C4-2B (cell line): ENCODE measurements around the gene TMEM258.

Experiments
- H3K27ac ChIP-seq: fragments of 450-650 bp; 2 replicates; pipeline ENCODE4 v1.5.1; 2017
- CTCF ChIP-seq: fragments of 450-650 bp; conservative IDR thresholded peaks from 2 replicates; pipeline ENCODE4 v1.5.1; 2017; ENCODE audit warnings: mild to moderate bottlenecking
- ZFX ChIP-seq: fragments of 450-650 bp; IDR thresholded peaks from 2 replicates; pipeline ENCODE4 v1.6.1; 2017

The TMEM258 gene

DNA sequence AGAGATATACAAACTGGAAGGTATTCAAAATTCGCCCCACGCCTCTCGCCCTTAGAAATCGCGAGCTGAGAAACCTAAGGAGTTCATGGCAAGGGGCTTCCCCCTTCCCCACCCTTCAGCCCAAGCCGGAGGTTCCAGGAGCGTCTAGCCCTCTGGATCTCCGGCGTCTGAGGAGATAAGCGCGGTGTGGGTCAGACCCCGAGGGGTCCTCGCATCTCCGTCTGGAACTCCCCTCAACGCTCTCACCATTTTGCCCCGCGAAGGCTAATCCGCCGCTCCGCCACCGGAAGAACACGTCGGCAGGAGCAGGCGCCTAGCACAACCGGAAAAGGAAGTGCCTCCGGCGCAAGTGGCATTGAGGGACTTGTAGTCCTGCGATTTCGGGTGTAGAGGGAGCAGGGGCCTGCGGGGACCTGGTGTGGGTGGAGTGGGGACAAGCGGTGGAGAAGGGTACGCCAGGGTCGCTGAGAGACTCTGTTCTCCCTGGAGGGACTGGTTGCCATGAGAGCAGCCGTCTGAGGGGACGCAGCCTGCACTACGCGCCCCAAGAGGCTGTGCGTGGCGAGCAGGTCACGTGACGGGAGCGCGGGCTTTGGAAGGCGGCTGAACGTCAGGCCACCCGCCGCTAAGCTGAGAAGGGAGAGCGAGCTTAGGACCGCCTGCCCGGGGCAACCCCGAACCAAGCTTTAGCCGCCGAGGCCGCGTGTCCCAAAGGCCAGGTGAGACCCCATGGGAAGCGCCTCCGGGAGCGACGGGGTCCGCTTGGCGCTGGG is at the start of gene TMEM258, which contains the start of gene FEN1:
Gene TMEM258 (minus strand): TSS at position 290 of the 773 bp plus-strand sequence. CDS start 41 bp downstream, at position 249.
Gene FEN1 (plus strand): TSS at position 602 of the 773 bp plus-strand sequence. CDS start 2,451 bp downstream, outside the sequence.
- peak within 1 kb of the TSS; percentile 97 for H3K27ac ChIP-seq
- TF ChIP-seq CTCF (no peak), ZFX (no peak)

DNA sequence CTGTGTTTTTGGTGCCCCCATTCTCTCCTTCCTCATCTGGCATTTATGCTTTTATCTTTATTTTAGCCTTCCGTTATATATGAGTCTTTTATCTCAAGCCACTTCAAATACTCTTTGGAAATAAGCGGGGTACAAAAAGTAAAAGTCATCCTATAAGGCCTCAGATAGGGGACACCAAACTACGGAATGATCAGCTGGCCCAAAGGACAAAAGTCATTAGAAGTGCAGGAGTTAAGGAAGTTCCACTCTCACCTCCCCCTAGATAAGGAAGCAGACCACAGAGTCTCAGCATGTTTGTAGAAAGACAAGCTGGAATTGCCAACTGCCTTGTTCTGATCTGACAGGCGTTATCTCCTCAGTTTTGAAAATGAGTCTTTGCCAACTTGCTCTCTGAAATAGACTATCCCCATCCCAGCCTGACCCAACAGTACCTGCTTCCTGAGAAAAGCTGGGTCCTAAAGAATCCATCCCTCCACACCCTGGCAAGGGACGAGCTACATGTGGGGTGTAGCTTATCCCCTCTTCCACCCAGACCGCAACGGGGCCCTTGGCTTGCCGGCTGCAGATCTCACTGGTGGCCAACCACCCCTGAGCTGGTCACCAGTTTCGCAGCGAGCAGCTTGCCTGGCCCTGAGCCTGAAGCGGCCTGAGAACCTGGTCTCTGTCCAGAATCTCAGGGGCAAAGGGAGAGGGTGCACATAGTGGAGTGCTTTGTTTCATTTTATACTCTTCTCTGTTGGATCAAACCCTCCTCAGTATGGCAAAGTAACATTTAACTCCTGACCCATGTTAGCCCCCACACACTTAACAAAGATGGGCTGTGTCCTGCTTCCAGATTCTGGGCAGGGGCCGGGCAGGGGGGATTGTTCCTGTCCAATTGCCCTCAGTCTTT is 49.5 kb upstream of the TMEM258 start:
- TF ChIP-seq ZFX (no peak), CTCF (no peak)
- no peak overlapping the region for H3K27ac ChIP-seq

DNA sequence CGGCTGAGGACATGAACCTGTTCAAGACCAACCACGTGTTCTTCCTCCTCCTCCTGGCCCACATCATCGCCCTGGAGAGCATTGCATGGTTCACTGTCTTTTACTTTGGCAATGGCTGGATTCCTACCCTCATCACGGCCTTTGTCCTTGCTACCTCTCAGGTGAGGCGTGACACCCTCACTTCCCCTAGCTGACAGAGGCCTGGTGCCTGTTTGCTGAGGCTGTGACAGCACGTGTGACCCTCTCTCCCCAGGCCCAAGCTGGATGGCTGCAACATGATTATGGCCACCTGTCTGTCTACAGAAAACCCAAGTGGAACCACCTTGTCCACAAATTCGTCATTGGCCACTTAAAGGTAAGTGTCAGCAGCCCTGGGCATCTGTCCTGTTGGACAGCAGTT is 48.0 kb upstream of the TMEM258 start:
- TF ChIP-seq CTCF (no peak), ZFX (no peak)
- no peak overlapping the region for H3K27ac ChIP-seq

- no peak for TF ChIP-seq CTCF
- TF ChIP-seq ZFX, result no peak
- no peak overlapping the region for H3K27ac ChIP-seq
These were observed 47.3 kb upstream of the TMEM258 start for GRCh38 chr11:61839742-61840141.

- TF ChIP-seq CTCF (no peak), ZFX (no peak)
- no peak overlapping the region for H3K27ac ChIP-seq
These were observed 46.5 kb upstream of the TMEM258 start for GRCh38 chr11:61838921-61839320.

DNA sequence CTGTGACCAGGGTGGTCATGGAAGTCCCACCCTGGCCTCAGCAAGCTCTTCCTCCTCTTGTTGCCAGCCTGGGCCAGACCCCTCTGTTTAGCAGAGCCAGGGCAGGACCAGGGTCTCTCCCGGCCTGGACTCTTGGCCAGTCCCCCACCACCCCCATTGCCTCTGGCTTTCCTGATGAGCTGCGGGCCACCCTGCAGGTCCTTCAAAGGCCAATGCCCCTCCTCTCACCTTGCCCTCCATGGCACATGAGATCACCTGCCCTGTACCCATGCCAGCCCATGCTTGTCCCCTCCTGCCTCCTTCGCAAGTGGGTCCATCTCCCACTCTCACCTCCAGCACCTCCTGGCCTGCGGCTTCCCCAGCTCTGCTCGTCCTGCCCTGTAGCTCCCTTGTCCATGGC is 46.1 kb upstream of the TMEM258 start:
- no peak for TF ChIP-seq CTCF
- TF ChIP-seq ZFX, result no peak
- no peak overlapping the region for H3K27ac ChIP-seq
